Measurements from ENCODE around the gene CFC1B. TPM values are rescaled to one million over a fixed set of nuclear protein-coding genes. Genes with fewer than 3 reads are reported as not detected.
"Not testable (repeated sequence)": the region's sequence is repeated elsewhere in the genome, so short reads cannot be mapped to it uniquely, and the experiment has no call there.

Gene CFC1B
- not detected for total RNA-seq
- long read RNA-seq, donor 1 = 0 reads
- long read RNA-seq, donor 2 = 0 reads

- H3K4me3 ChIP-seq; ATAC-seq; H3K4me1 ChIP-seq (ENCODE audit: low read depth); DNase-seq; intact Hi-C loops (cut with DNase I, micrococcal nuclease); H3K9me3 ChIP-seq; H3K36me3 ChIP-seq (ENCODE audit: low read depth): not testable (repeated sequence)
Observed at GRCh38 chr2:130520992-130521391, at the start of gene CFC1B. Gene CFC1B (plus strand): TSS chr2:130521222. CDS start chr2:130521485, 263 bp downstream.

- not testable (repeated sequence) for DNase-seq, ATAC-seq
Observed at GRCh38 chr2:130491073-130491472, 29.9 kb upstream of the CFC1B start.

GRCh38 chr2:130509228-130509627 lies 11.8 kb upstream of the CFC1B start, which contains the start of gene POTEI:
Gene POTEI (minus strand): TSS chr2:130509328. CDS start chr2:130509235, 93 bp downstream.
- H3K4me1 ChIP-seq (ENCODE audit: low read depth); H3K9me3 ChIP-seq; H3K36me3 ChIP-seq (ENCODE audit: low read depth); H3K4me3 ChIP-seq; intact Hi-C loops (cut with DNase I, micrococcal nuclease); ATAC-seq; DNase-seq: not testable (repeated sequence)

More at GRCh38 chr2:130491073-130491472, 29.9 kb upstream of the CFC1B start:
- H3K36me3 ChIP-seq (ENCODE audit: low read depth); intact Hi-C loops (cut with DNase I, micrococcal nuclease); H3K4me3 ChIP-seq; H3K4me1 ChIP-seq (ENCODE audit: low read depth); H3K9me3 ChIP-seq: not testable (repeated sequence)

DNA sequence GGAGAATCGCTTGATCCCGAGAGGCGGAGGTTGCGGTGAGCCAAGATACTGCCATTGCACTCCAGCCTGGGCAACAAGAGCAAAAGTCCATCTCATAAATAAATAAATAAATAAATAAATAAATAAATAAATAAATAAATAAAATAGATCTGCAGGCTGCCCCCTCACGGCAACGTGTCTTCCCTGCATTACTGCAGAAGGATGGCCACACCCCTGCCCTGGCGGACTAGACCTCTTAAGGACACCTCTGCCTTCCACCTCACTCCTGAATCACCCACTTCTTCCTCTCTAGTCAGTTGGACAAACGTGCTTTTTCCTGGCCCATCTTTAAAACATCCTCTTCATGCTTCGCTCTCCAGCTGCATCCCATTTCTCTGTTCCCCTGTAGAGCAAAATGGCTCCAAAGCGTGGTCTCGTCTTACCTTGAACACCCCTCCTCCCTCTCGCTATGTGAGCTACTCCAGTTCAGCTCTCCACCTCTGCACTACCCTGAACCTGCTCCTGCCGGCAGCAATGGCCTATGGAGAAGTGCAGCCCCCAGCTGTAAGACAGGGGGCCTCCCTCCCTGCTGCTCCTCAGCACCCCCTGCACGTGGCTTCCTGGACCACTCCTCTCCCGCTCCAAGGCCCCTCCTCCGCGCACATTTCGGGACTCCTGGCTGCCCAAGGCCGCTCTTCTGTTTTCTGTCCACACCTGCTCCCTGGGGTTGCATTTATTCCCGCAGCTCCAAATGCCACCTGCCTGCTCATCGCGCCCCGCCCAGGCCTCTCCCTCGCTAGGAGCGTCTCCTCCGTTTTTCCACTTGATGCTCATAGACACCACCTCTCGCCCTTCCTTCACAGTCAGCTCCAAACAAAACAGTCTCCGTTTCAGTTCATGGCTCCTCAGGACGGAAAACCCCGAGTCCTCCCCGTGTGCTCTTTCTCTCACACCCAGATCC lies 9.9 kb upstream of the CFC1B start:
- H3K4me1 ChIP-seq (ENCODE audit: low read depth); H3K4me3 ChIP-seq; intact Hi-C loops (cut with DNase I, micrococcal nuclease); DNase-seq; H3K9me3 ChIP-seq; H3K36me3 ChIP-seq (ENCODE audit: low read depth): not testable (repeated sequence)
- ATAC-seq = peak; percentile 30

DNA sequence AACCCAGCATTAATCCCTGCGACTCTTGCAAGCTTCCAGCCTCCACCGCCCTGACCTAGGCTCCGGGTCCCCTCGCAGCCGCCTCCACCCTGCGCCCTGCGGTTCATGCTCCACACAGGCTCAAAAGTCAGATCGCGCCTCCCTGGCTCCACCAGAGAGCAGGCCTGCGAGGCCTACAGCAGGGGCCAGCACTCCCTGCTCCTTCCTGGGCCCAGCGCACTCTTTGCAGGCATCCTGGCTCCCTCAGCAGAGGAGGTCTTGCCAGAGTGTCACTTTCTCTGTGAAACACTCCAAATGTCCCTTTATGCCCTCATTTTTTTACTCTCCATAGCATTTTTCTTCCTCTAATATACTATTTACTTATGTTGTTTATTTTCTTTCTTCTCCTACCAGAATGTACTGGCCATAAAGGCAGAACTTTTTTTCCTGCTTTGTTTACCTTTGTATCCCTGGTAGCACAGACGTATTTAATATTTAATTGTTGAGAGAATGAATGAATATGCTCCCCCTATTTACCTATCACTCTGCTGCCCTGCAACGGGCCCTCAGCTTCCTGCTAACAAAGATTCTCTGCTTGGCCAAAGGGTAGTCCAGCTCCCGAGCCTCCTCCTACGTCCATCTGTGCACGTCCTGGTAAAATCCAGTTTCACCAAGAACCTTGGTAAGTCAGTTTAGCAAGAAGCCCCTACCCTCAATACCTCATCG lies 9.1 kb upstream of the CFC1B start:
- H3K9me3 ChIP-seq; H3K36me3 ChIP-seq (ENCODE audit: low read depth); DNase-seq; intact Hi-C loops (cut with DNase I, micrococcal nuclease); H3K4me1 ChIP-seq (ENCODE audit: low read depth); H3K4me3 ChIP-seq: not testable (repeated sequence)
- ATAC-seq = peak; percentile 24

- peak; percentile 83 for ATAC-seq
- H3K9me3 ChIP-seq; DNase-seq; intact Hi-C loops (cut with DNase I, micrococcal nuclease); H3K4me3 ChIP-seq; H3K4me1 ChIP-seq (ENCODE audit: low read depth); H3K36me3 ChIP-seq (ENCODE audit: low read depth): not testable (repeated sequence)
Observed at GRCh38 chr2:130518516-130519106, 2.4 kb upstream of the CFC1B start.

GRCh38 chr2:130522390-130522789 lies 1.4 kb downstream of the CFC1B start:
- peak; percentile 45 for ATAC-seq

DNA sequence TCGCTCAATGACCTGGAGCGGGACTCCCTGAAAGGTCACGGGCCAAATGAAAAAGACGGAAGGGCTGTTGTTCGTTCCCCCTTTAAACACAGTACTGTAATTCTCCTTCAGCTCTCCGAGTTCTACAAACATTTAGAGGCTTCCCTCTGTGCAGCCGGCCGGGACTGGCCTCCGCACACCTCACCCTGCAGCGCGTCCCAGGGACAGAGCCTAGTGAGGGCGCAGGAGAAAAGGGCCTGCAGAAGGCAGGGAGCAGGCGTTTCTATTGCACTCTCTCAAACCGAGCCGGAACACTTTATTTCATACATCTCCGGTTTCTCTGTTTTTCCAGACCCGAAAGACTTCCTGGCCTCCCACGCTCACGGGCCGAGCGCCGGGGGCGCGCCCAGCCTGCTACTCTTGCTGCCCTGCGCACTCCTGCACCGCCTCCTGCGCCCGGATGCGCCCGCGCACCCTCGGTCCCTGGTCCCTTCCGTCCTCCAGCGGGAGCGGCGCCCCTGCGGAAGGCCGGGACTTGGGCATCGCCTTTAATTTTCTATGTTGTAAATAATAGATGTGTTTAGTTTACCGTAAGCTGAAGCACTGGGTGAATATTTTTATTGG lies 6.4 kb downstream of the CFC1B start:
- H3K9me3 ChIP-seq; H3K36me3 ChIP-seq (ENCODE audit: low read depth); ATAC-seq; H3K4me3 ChIP-seq; intact Hi-C loops (cut with DNase I, micrococcal nuclease); H3K4me1 ChIP-seq (ENCODE audit: low read depth); DNase-seq: not testable (repeated sequence)

More at GRCh38 chr2:130522390-130522789, 1.4 kb downstream of the CFC1B start:
- DNase-seq; H3K4me1 ChIP-seq (ENCODE audit: low read depth); intact Hi-C loops (cut with DNase I, micrococcal nuclease); H3K36me3 ChIP-seq (ENCODE audit: low read depth); H3K4me3 ChIP-seq; H3K9me3 ChIP-seq: not testable (repeated sequence)

DNA sequence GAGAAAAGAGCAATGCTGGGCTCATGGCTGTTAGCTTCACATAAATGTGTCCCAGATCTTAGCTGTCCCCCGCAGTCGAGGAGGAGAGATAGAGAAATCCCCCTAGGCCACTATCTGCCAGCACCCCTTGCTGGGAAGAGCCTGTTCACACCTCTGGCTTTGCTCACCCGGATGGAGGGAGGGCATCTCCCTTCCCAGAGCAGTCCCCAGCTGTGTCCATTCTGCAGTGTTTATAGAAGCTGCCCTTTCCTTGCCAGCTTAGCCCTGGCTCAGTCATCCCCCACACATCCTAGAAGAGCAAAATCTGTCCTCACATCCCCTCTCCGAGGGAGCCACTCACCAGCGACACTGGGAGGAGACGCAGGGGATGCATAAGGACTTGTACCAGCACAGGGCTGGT lies 8.5 kb downstream of the CFC1B start:
- H3K4me3 ChIP-seq; H3K4me1 ChIP-seq (ENCODE audit: low read depth); DNase-seq; ATAC-seq; H3K36me3 ChIP-seq (ENCODE audit: low read depth); H3K9me3 ChIP-seq; intact Hi-C loops (cut with DNase I, micrococcal nuclease): not testable (repeated sequence)

DNA sequence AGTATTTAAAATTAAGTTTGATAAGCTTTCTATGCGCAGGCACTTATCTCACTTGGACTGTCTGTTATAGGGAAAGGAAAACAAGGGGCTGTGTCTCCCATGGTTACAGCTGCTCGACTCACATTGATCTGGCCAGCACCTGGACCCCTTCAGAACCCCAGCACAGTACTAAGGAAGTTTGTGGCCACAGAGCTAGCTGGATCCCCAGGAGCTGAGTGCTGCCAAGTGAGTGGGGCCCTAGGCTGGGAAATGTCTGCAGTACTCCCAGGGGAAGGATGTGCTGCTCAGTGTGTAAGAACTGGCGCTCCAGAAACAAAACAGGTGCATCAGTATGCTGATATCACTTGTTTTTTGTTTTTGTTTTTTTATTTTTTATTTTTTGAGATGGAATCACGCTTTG lies 9.2 kb downstream of the CFC1B start:
- H3K4me3 ChIP-seq; intact Hi-C loops (cut with DNase I, micrococcal nuclease); H3K9me3 ChIP-seq; DNase-seq; H3K4me1 ChIP-seq (ENCODE audit: low read depth); H3K36me3 ChIP-seq (ENCODE audit: low read depth); ATAC-seq: not testable (repeated sequence)

DNA sequence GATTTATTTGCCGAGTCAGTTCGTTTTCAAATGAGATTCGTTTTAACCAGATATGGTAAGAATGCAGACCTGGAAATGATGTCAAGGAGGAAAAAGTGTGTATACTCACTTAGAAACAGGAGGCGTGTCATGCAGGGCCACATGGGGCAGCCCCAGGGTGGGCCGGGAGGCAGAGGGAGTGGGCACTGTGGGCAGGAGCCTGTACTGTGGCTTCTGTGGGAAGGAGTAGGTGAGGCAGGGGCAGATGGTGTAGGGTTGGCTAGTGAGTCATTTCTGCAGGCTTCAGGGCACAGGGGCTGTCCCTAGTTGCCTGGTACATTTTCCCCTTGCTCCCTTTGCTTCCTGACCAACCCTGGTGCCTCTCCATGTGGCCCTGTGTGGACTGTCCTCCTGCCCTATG lies 10.2 kb downstream of the CFC1B start:
- H3K9me3 ChIP-seq; H3K4me3 ChIP-seq; ATAC-seq; DNase-seq; H3K36me3 ChIP-seq (ENCODE audit: low read depth); H3K4me1 ChIP-seq (ENCODE audit: low read depth); intact Hi-C loops (cut with DNase I, micrococcal nuclease): not testable (repeated sequence)

DNA sequence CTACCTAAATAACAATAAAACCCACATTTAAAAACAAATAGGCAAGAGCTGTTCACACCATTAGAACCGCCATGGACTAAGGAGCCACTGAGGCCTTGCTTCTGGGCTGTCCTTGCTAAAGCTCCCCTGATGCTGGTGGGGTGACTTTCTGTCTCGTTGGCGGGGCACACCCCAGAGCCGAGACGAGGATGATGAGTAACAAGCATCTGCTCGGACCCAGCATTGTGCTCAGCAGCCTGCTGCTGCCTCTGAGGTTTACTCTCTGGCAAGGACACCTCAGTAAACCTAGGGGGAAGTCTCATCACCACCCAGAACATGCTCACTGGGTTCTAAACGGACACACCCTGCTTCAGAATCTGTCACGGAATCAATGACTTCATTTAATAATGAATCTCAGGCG lies 10.7 kb downstream of the CFC1B start:
- H3K4me1 ChIP-seq (ENCODE audit: low read depth); H3K9me3 ChIP-seq; DNase-seq; H3K4me3 ChIP-seq; intact Hi-C loops (cut with DNase I, micrococcal nuclease); ATAC-seq; H3K36me3 ChIP-seq (ENCODE audit: low read depth): not testable (repeated sequence)

DNA sequence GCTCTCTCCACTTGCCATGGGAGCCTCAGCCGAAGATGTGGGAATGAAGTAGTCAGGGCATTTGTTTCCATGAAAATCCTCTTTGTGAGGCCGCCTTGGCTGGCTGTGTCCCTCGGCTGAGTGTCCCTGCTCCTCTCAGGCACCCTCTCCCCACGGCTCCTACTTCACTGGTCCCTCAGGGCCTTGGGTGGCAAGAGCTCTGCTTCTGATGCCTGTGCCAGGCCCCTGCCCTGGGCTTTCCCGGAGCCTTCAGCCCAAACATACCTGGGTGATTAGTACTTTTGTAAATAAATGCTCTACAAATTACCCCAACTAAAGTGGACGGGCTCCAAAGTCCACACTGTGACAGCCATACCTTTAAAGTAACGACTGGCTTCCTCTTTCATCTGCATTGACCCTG lies 15.6 kb downstream of the CFC1B start:
- intact Hi-C loops (cut with DNase I, micrococcal nuclease); H3K36me3 ChIP-seq (ENCODE audit: low read depth); H3K4me3 ChIP-seq; DNase-seq; H3K9me3 ChIP-seq; H3K4me1 ChIP-seq (ENCODE audit: low read depth): not testable (repeated sequence)
- peak; percentile 45 for ATAC-seq

Data from mucosa of descending colon (tissue), 3 donors.